ENCODE results near the gene ANKRD33B.
"Not testable (repeated sequence)": the region's sequence is repeated elsewhere in the genome, so short reads cannot be mapped to it uniquely, and the experiment has no call there.

ANKRD33B gene

DNA sequence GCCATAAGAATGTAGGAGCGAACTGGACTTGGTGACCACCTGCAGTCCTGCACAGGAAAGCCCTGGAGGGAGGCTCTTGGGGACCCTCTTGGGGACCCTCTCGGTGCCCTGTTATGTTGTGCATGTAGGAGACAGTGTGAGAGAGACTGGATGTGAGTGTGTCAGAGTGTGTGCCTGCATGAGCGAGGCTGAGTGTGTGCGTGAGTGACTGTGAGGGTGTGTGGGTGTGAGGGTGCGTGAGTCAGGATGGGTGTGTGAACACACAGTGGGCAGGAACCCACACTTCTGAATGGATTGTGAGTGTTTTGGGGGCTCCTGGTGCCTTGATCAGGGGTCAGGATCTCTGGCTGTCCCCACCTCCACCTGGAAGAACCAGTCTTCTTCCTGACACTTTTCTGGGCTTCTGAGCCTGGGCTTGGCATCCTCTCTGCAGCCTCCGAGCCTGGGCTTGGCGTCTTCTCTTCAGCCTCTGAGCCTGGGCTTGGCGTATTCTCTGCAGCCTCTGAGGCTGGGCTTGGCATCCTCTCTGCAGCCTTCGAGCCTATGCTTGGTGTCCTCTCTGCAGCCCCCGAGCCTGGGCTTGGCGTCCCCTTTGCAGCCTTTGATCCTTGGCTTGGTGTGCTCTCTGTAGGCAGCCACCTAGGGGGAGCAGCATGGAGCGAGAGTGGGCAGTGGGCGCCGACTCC lies 25.6 kb upstream of the ANKRD33B start:
- DNase-seq = no peak

GRCh38 chr5:10538789-10539686 lies 24.8 kb upstream of the ANKRD33B start:
- DNase-seq = peak; percentile 24

- DNase-seq = no peak
Observed at GRCh38 chr5:10539687-10539998, 24.2 kb upstream of the ANKRD33B start.

- DNase-seq = no peak
Observed at GRCh38 chr5:10540036-10540544, 23.8 kb upstream of the ANKRD33B start.

- DNase-seq = no peak
Observed at GRCh38 chr5:10540951-10541646, 22.8 kb upstream of the ANKRD33B start.

- no peak for DNase-seq
Observed at GRCh38 chr5:10542055-10542550, 21.8 kb upstream of the ANKRD33B start.

- DNase-seq = no peak
Observed at GRCh38 chr5:10543585-10544040, 20.3 kb upstream of the ANKRD33B start.

DNA sequence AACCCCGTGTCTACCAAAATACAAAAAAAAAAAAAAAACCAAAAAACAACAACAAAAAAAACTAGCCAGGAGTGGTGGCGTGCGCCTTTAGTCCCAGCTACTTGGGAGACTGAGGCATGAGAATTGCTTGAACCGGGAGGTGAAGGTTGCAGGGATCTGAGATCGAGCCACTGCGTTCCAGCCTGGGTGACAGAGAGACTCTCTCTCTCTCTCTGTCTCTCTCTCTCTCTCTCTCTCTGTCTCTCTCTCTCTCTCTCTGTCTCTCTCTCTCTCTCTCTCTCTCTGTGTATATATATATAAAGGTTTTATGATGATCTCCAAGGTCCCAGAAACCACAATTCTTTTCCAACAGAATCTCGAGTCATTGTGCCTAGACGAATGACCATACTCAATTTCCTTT lies 18.8 kb upstream of the ANKRD33B start:
- DNase-seq = no peak

GRCh38 chr5:10546186-10546585 lies 17.7 kb upstream of the ANKRD33B start:
- DNase-seq = no peak

DNA sequence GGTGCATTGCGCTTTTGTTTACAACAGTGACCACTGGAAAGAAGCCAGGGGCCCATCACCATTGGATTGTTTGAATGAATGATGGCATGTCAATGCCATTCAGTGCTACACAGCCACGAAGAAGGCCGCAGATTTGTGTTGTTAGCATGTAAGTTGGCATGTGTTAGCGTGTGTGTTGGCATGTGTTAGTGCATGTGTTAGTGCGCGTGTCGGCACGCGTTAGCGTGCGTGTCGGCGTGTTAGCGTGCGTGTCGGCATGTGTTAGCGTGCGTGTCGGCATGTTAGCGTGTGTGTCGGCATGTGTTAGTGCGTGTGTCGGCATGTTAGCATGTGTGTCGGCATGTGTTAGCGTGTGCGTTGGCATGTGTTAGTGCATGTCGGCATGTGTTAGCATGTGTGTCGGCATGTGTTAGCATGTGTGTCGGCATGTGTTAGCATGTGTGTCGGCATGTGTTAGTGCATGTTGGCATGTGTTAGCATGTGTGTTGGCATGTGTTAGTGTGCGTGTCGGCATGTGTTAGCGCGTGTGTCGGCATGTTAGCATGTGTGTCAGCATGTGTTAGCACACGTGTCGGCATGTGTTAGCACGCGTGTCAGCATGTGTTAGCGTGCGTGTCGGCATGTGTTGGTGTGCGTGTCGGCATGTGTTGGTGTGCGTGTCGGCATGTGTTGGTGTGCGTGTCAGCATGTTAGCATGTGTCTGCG lies 15.3 kb upstream of the ANKRD33B start:
- no peak for DNase-seq

DNA sequence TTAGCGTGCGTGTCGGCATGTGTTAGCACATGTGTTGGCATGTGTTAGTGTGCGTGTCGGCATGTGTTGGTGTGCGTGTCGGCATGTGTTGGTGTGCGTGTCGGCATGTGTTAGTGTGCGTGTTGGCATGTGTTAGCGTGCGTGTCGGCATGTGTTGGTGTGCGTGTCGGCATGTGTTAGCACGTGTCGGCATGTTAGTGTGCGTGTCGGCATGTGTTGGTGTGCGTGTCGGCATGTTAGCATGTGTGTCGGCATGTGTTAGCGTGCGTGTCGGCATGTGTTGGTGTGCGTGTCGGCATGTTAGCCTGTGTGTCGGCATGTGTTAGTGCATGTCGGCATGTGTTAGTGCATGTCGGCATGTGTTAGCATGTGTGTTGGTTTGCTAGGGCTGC lies 14.8 kb upstream of the ANKRD33B start:
- DNase-seq = not testable (repeated sequence)

- no peak for DNase-seq
Observed at GRCh38 chr5:10550222-10550995, 13.5 kb upstream of the ANKRD33B start.

DNA sequence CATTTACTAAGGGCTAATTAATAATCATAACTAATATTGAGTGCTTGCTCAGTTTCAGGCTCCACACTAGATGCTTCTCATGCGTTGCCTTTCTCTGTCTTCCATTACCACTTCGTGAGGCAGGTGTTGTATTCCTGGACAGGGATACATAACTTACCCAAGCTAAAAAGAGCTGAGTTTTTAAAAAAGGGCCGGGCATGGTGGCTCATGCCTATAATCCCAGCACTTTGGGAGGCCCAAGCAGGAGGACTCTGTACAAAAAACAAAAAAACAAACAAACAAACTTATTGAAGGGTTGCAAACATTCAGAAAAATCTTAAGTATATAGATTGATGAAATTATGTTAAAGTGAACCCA lies 12.1 kb upstream of the ANKRD33B start:
- DNase-seq = no peak

GRCh38 chr5:10552183-10553143 lies 11.4 kb upstream of the ANKRD33B start:
- DNase-seq = no peak

- DNase-seq = no peak
Observed at GRCh38 chr5:10553476-10553875, 10.4 kb upstream of the ANKRD33B start.

DNA sequence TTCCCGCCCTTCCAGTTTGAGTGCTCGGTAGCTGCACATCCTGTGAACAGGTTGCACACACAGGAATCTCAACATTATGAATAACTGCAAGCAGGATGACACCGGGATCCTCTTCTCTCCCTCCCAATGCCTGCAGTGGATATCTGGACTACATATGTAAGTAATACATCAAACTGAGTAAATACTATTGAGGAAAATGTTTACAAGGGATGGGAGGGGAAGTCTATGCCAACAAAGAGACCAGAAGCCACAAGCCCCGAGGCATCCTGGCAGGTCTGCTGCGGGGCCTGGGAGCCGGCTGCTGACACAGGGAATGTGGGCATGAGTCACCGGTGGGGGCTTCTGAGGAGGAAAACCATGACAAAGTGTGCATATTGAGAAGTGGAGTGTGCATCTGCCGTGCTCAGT lies 8.6 kb upstream of the ANKRD33B start:
- DNase-seq = no peak

DNA sequence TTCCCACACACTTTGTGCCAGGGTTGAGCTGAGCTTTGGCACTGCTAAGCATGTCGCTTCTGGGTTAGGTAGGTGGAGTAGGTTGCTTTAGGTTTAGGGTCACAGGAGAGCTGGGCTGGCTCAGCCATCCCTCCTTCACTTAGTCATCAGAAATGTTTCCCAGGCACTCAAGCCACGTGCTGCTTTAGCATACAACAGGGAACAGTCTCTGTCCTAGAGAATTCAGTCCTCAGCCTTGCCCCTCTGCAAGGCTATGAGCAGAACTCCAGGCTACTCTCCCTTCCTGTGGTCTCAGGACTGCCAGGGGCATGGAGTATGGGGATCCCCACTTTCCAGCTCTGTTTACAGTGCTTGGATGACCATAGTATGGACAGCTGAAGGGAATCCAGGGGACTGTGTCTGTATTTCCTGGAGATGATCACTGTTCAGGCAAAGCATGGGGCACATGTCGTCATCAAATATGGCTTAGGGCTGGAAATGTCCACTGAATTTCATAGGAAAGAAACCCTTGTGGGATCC lies 7.5 kb upstream of the ANKRD33B start:
- DNase-seq = no peak

DNA sequence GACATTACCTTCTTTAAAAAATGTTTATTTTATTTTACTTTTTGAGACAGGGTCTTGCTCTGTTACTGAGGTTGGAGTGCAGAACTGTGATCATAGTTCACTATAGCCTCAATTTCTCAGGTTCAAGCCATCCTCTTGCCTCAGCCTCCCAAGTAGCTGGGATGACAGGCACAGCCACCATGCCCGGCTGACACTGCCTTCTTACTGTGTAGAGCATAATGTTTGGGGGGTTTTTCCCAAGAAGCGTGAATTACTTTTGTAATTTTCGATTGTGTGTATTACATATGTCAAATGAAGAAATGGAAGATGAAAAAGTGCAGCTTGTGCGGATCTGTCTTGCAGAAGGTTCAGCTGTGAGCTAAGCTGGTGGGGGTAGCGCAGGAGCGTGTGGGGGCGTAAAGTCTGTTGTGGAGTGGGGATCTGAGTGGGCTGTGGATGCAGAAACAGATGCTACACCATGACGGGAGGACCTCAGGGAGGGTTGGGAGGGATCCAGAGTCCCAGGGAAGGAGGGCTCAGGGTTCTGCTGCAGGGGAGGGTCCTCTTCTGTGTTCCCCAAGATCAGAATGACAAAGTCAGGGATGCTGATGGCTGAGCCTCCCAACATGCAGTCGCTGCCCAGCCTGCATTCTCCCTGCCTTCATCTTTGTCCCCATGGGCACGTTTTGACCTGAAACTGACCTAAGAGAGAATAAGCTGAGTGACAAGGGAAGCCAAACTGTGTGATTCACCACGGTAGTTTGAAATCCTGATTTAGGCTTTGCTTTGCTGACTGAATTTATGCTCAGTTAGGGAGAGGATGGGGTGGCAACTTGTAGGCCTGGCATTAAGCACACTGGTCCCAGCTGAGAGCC lies 6.8 kb upstream of the ANKRD33B start:
- no peak for DNase-seq

GRCh38 chr5:10559151-10559550 lies 4.7 kb upstream of the ANKRD33B start:
- DNase-seq = no peak
